ES-I3 (cell line): ENCODE results near the gene TMEM44.
"Not testable (repeated sequence)": the region's sequence is repeated elsewhere in the genome, so short reads cannot be mapped to it uniquely, and the experiment has no call there.

Experiments used
- H3K36me3 ChIP-seq: 2 replicates; pipeline ENCODE4 v1.6.1; 2013; ENCODE audit warnings: mild to moderate bottlenecking, low read length, control low read depth, moderate library complexity; ENCODE audit not compliant: insufficient read depth
- H3K4me1 ChIP-seq: 2 replicates; pipeline ENCODE4 v1.6.1; 2013; ENCODE audit warnings: mild to moderate bottlenecking, control low read depth, low read length; ENCODE audit not compliant: insufficient read depth
- H3K9ac ChIP-seq: 2 replicates; pipeline ENCODE4 v1.6.1; 2013; ENCODE audit warnings: low read depth, mild to moderate bottlenecking, low read length, moderate library complexity
- H3K9me3 ChIP-seq: 2 replicates; pipeline ENCODE4 v1.6.1; 2013; ENCODE audit warnings: mild to moderate bottlenecking, low read length, moderate library complexity; ENCODE audit not compliant: control insufficient read depth, insufficient read depth

Gene TMEM44

DNA sequence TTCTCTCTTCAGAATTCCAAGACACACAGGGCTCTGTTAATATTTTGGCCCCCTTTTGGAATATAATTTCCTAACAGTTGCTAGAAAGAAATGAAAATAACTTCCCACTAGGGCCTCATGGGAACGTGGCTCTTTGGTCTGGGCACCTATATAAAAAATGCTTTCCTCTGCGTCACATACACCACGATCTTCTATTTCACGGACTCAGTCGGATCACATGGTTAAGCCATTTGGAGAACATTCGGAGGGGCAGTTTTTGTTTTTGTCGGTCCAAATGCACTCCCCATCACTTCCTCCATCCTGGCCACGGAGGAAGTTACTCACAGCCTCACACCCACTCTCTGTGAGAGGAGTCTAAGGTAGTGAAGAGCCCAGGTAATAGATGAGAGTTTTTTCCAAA is 21.0 kb downstream of the TMEM44 start:
- no peak overlapping the region for H3K9ac ChIP-seq
- no peaks in the 10 kb centered on the region; the same call in 1 of the 2 replicates for H3K36me3 ChIP-seq
- no peaks in the 10 kb centered on the region for H3K9me3 ChIP-seq
- H3K4me1 ChIP-seq: no peaks in the 10 kb centered on the region

GRCh38 chr3:194610689-194611088 is 22.5 kb downstream of the TMEM44 start:
- Histone ChIP-seq H3K9me3 (no peaks in the 10 kb centered on the region), H3K4me1 (no peaks in the 10 kb centered on the region), H3K36me3 (no peaks in the 10 kb centered on the region; the same call in 1 of the 2 replicates), H3K9ac (no peak overlapping the region)

DNA sequence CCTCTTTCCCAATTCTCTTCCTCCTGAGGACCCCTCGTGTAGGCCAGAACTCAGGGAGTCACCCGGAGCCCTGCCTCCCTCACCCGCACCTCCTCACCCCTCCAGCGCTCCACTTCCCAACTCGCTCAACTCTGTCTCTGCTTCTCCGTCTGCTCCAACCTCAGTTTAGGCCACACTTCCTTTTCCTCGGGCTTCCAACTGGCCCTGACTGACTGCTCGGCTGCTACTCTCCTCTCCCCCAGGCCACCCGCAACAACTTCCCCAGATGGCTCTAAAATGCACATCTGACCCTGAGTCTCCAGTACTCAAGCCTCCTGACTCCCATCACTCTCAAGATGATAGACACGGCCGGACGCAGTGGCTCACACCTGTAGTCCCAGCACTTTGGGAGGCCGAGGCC is 23.6 kb downstream of the TMEM44 start:
- H3K9ac ChIP-seq: no peak overlapping the region
- no peaks in the 10 kb centered on the region for H3K9me3 ChIP-seq

DNA sequence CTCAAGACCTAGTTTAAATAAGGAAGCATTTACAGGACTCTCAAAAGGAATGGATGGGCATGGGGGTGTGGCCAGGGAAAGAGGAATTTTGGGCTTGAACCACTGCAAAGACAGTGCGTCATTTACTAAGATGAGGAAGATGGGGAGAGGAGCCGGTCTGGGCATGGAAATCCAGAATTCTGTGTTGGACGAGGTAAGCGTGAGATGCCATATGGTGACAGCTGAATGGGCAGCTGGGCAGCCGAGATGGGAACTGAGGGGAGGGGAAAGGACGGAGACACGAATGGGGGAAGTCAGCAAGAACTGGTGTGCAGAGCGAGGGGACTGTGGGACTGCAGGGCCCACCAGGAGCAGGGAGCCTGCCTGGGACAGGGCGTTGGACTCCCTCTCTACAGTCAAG is 24.2 kb downstream of the TMEM44 start:
- Histone ChIP-seq H3K36me3 (no peaks in the 10 kb centered on the region; the same call in 1 of the 2 replicates), H3K4me1 (no peaks in the 10 kb centered on the region), H3K9ac (no peak overlapping the region), H3K9me3 (no peaks in the 10 kb centered on the region)

More for the DNA sequence above, 23.6 kb downstream of the TMEM44 start:
- Histone ChIP-seq H3K4me1 (no peaks in the 10 kb centered on the region), H3K36me3 (no peaks in the 10 kb centered on the region; the same call in 1 of the 2 replicates)

- Histone ChIP-seq H3K4me1 (no peaks in the 10 kb centered on the region), H3K36me3 (no peaks in the 10 kb centered on the region; the same call in 1 of the 2 replicates), H3K9ac (no peak overlapping the region), H3K9me3 (no peaks in the 10 kb centered on the region)
Measured at GRCh38 chr3:194607592-194608389, 25.4 kb downstream of the TMEM44 start.

GRCh38 chr3:194606941-194607340 is 26.3 kb downstream of the TMEM44 start:
- Histone ChIP-seq H3K4me1 (no peaks in the 10 kb centered on the region), H3K36me3 (no peaks in the 10 kb centered on the region; the same call in 1 of the 2 replicates), H3K9me3 (no peaks in the 10 kb centered on the region), H3K9ac (no peak overlapping the region)

GRCh38 chr3:194606163-194606562 is 27.1 kb downstream of the TMEM44 start:
- Histone ChIP-seq H3K9me3 (no peaks in the 10 kb centered on the region), H3K36me3 (no peaks in the 10 kb centered on the region; the same call in 1 of the 2 replicates), H3K9ac (no peak overlapping the region), H3K4me1 (no peaks in the 10 kb centered on the region)

- H3K4me1 ChIP-seq, H3K9ac ChIP-seq, H3K36me3 ChIP-seq, H3K9me3 ChIP-seq: not testable (repeated sequence)
Measured at GRCh38 chr3:194605314-194605713, 27.9 kb downstream of the TMEM44 start.

DNA sequence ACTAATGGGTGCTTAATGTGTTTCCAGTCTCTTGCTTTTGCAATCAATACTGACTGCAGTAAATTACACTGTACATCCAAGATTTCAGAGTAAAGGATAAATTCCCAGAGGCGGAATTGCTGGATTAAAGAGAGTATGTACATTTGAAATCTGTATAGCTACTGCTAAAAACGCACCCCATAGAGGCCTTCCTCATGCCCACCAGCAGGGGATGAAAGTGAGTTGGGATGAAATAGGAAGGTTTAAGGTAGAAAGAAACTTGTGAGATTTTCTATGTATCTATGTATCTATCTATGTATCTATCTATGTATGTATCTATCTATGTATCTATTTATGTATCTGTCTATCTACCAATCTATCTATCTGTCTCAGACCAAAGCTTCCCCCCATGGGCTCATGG is 28.4 kb downstream of the TMEM44 start:
- Histone ChIP-seq H3K36me3 (no peaks in the 10 kb centered on the region), H3K4me1 (no peaks in the 10 kb centered on the region), H3K9ac (no peak overlapping the region), H3K9me3 (no peaks in the 10 kb centered on the region)

DNA sequence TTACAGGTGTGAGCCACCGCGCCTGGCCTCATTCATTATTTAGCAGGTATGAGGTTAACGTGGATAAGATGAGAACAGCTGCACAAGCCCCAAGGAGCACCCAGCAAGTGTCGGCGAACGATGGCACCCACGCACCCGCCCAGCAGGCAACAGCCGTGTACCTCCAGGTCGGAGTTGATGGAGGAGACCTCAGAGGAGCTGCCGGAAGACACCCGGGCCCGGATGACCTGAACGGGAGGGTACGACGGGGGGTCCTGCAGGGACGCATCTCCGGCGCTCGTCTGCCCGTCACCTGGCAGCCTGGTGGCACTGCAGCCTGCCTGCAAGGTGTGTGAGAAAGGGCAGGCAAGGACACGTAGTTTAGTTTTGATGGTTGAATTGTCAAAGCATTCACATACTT is 29.1 kb downstream of the TMEM44 start:
- no peaks in the 10 kb centered on the region for H3K9me3 ChIP-seq
- no peaks in the 10 kb centered on the region for H3K36me3 ChIP-seq
- no peaks in the 10 kb centered on the region for H3K4me1 ChIP-seq
- H3K9ac ChIP-seq: no peak overlapping the region

- no peak overlapping the region for H3K9ac ChIP-seq
- H3K9me3 ChIP-seq: no peaks in the 10 kb centered on the region
- no peaks in the 10 kb centered on the region for H3K4me1 ChIP-seq
- H3K36me3 ChIP-seq: no peaks in the 10 kb centered on the region
Measured at GRCh38 chr3:194602669-194603171, 30.5 kb downstream of the TMEM44 start.

- no peak overlapping the region for H3K9ac ChIP-seq
Measured at GRCh38 chr3:194598771-194599557, 34.3 kb downstream of the TMEM44 start.

GRCh38 chr3:194596906-194597305 is 36.3 kb downstream of the TMEM44 start:
- Histone ChIP-seq H3K9me3 (no peaks in the 10 kb centered on the region), H3K9ac (no peak overlapping the region), H3K4me1 (no peaks in the 10 kb centered on the region), H3K36me3 (no peaks in the 10 kb centered on the region)

More at GRCh38 chr3:194598771-194599557, 34.3 kb downstream of the TMEM44 start:
- no peaks in the 10 kb centered on the region for H3K4me1 ChIP-seq
- no peaks in the 10 kb centered on the region for H3K9me3 ChIP-seq
- H3K36me3 ChIP-seq: no peaks in the 10 kb centered on the region

GRCh38 chr3:194592798-194593752 is 40.1 kb downstream of the TMEM44 start:
- H3K9ac ChIP-seq: no peak overlapping the region
- H3K4me1 ChIP-seq: no peaks in the 10 kb centered on the region
- H3K9me3 ChIP-seq: no peaks in the 10 kb centered on the region
- no peaks in the 10 kb centered on the region for H3K36me3 ChIP-seq
